GM19035 (cell line): Measurements from ENCODE around the gene FXYD1.
"Not testable (repeated sequence)": the region's sequence is repeated elsewhere in the genome, so short reads cannot be mapped to it uniquely, and the experiment has no call there.

Source experiments
- ATAC-seq: cut with Tn5 transposase; IDR thresholded peaks from one replicate; pipeline ENCODE4 v1.9.1; 2021; ENCODE audit not compliant: unreplicated experiment

The FXYD1 gene

DNA sequence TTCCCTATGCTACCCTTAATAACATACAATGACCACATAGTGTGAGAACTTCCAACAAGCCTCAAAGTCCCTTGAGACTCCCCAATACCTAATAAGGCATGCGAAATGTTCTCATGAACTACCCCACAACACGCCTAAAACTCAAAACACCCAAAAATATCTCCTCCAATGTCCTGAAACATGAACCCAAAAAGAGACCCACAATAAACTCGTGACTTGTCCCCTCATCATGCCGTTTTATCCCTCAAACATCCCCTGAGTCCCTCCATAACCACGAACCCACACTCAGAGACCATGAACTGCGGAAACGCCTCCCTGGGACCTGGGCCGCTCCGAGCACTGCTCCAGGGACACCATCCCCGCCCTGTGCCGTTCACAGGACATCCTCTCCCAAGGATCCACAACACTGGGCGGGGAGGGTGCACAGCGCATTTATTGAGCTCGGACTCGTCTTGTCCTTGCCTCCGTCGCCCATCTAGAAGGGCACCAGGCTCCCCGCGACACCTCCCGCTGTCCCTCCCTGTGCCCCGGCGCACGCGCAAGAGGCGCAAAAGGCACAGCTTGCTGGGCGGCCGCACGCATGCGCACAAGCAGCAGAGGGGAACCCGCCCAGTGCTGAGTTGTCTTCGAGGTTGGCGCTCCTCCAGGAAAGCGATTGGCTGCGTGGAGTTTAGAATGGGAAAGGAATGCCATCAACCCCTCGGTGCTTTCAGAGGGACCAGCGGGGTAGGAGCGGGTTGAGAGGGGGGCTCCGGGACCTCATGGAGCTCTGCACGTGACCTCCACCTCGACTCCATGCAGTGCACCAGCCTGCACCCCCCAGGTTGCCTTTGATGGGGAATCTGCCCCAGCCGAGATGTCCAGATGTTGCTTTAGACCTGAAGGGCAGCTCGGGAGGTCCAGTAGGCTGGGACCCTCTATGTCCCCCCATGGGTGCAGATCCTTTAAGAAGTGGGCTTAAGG lies 14.2 kb upstream of the FXYD1 start:
- peak; percentile 77 for ATAC-seq

DNA sequence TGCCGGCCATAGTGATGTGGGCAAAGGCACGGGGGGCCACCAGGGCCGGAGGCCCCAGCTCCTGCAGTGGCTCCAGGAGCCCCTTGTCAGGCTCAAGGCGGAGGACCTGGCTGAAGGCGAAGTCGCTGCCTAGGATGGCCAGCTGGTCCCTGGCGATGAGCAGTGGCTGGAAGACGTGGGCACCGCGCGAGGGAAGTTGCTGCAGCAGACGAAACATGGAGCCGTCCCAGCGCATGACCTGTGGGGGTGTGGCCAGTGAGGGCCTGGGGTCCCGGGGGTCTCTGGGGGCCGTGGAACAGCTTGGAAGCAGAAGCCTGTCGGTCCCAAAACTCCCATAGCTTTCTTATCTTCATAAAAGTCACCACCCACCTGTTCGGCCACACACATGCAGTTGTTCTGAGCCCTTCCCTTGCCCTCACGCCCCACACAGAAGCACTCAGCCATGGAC lies 13.3 kb upstream of the FXYD1 start:
- no peak for ATAC-seq

DNA sequence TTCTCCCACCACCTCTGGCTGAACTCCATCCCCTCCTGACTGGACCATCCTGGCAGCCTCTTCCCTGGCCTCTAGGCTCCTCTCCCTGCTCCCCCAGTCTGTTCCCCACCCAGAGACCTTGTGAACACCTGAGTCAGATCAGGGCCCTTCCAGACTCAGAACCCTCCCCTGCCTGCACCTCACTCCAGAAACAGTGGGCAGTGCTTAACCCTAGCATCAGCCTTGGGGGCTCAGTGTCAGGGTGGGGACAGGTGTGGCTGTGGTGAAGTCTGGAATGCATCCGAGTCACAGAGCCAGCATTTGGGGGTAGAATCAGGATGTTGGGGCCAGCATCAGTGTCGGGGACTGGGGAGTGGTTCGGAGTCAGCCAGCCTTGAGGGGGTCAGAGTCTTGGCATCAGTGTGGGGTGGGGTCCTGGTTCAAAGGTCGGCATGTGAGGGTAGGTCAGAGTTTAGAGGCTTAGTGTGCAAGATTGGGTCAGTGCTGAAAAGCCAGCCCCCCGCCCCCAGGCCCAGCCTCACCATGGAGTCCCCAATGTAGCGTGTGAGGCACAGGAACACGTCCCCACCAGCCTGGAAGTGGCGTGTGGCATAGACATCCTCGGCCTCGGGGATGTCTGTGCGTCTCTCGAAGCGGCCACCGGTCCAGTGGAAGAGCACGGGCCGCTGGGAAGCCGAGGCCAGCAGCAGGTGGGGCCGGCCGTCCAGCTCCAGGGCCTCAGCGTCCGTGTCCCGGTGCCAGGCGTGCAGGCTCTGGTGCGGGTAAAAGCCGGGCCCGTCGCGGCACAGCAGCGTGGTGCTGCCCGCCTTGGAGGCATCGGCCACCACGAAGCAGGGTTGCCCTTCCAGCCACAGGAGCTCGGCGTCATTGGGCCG lies 12.6 kb upstream of the FXYD1 start:
- ATAC-seq: no peak

DNA sequence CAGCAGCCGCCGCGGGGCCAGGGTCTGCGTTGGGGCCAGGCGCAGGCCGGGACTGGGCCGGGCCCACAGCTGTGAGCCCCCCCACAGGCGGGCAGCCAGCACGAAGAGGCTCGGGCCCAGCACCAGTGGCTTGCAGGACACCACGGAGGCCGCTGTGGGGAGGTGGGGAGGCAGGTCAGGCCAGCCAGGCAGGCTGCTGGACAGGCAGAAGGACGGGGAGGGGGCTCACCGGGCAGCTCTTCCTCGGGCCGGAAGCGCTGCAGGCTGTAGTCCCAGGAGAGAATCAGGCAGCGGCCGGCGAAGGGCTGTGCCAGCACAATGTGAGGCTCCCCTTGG lies 12.0 kb upstream of the FXYD1 start:
- ATAC-seq: no peak

DNA sequence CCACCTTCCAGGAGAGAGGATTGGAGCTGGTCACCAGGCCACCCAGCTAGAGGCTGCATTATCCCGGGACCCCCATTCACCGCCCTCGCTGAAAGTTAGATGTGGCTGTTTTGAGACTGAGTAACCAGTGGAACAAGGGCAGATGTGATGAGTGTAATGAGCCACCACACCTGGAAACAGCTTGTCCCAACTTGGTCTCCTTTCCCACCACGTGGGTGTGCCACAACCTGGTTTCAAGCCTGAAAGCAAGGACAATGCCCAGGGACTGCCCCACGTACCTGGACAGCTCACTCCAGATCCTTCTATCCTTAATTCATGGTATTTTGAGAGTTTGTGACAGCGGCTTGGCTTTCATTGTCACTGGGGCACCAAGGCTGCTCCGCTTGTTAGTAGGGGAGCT lies 10.8 kb upstream of the FXYD1 start:
- ATAC-seq: no peak

DNA sequence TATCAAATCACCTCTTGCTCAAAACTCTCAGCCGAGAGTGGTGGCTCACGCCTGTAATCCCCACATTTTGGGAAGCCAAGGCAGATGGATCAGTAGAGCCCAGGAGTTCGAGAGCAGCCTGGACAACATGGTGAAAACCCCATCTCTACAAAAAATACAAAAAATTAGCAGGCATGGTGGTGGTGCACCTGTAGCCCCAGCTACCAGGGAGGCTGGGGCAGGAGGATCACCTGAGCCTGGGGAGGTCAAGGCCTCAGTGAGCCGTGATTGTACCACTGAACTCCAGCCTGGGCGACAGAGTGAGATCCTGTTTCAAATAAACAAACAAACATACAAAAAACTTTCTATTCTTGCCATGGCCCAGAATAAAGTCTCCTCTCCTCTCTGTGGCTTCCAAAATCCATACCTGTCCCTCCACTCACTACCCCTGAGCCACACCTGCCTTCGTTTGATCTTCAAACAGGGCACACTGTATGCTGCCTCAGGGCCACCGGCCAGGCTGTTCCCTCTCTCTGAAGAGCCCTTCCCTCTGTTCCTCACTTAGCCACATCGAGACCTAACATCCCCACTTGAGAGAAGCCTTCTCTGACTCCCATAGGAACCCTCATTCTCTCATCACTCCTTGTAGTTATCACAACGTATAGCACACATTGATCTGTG lies 10.1 kb upstream of the FXYD1 start:
- no peak for ATAC-seq

DNA sequence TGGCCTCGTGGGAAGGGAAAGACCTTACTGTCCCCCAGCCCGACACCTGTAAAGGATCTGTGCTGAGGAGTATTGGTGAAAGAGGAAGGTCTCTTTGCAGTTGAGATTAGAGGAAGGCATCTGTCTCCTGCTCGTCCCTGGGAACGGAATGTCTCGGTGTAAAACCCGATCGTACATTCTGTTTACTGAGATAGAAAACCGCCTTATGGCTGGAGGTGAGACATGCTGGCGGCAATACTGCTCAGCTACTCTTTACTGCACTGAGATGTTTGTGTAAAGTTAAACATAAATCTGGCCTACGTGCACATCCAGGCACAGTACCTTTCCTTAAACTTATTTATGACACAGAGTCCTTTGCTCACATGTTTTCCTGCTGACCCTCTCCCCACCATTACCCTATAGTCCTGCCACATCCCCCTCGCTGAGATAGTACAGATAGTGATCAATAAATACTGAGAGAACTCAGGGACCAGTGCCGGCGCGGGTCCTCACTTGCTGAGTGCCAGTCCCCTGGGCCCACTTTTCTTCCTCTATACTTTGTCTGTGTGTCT lies 8.8 kb upstream of the FXYD1 start:
- ATAC-seq: not testable (repeated sequence)

DNA sequence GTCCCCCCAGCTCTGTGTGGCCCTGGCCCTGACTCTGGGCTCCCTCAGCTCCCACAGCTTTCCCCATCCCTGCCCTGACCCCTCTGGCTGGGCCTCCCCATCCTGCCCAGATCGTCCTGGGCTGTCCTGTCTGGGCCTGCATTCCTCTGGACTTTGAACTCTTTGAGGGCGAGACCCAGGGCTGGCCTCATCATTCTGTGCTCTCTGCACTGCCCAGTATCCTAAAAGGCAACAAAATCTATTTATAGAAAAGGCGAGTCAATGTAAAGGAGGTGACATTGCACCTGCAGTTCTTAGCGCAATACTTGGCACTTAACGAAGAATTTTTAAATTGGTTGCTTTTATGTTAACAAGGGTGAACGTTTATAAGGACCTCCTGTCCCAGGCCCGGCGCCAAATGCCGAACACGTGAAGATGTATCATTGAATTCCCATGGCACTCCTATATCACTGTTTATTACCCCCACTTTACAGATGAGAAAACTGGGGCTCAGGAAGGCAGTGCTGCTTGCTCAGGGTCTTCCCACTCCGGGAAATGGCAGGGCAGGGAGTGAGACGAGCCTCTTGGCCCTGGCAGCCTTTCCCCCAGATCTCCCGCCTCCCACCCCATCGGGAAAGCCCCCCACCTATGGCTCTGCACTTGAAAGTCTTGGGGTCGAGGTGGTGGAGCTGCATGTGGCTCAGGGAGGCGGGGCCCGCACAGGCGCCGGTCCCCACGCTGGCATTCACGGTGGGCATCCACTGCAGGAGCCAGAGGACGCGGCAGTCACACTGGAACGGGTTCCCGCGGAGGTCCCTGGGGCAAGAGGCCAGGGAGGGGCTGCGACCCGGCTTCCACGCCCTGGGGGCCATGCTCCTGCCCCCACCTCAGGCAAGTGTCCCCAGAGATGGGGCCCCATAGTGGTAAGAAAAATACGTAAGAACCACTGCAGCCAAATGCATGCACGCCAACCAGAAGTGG lies 7.6 kb upstream of the FXYD1 start:
- ATAC-seq: no peak

DNA sequence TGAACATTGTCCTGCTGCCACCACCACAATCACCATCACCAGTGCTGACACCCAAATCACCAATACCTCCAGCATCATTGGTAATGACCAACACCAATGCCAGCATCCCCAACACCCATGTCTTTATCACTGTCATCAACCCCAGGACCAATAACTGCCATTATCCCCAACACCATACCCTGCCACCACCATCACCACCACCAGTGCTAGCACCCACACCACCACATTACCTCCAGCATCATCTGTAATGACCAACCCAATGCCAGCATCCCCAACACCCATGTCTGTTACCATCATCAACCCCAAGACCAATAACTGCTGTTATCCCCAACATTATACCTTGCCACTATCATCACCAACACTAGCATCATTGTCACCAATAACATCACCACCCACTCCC lies 6.4 kb upstream of the FXYD1 start:
- ATAC-seq: no peak

DNA sequence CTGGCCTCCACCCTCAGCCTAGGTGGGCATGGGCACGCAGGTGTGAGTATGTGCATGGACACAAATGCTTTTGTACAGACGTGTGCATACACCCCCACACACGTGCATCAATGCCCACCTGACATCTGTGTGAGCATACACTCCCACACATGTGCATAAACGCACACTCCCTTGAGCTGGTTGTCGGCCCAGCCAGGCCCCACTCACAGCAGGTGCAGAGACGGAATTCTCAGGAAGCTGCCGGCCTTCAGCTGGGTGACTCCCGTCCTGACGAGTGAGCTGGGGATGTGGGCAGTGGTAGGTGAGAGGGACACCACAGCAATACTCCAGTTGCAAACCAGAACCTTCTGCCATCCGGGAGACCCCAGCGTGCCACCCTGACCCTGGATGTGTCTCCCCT lies 4.8 kb upstream of the FXYD1 start:
- no peak for ATAC-seq

DNA sequence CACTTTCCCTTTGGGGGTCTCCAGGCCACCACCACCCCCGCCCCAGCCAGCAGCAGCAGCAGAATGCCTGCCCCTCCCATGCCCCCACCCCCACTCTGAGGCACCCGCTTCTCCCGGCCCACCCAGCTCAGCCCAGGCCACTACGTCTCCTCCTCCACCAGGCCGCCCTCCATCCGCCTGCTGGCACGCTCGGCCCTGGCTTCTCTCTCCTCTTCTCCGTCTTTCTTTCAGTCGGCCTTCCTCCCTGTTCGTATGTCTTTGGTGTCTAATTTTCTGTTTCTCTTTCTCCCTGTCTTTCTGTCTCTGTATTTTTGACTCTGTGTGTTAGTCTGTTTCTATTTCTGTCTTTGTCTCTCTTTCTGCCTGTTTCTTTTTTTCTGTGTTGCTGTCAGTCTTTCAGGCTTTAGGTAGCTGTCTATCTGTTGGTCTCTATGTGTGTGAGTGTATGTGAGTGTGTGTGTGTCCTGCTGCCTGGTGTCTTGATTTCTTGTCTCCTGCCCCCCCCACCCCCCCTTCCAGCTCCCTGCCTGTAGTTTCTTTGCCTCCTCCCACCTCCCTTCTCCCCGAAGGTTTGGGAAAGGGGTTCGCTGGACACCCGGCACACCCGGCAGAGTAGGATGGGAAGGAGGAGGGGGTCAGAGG lies 3.9 kb upstream of the FXYD1 start, which contains the start of gene LGI4:
Gene LGI4, minus strand, starts transcription at position 459 of the 642 bp plus-strand sequence. Its CDS starts 379 bp downstream, at position 80.
- ATAC-seq: no peak

DNA sequence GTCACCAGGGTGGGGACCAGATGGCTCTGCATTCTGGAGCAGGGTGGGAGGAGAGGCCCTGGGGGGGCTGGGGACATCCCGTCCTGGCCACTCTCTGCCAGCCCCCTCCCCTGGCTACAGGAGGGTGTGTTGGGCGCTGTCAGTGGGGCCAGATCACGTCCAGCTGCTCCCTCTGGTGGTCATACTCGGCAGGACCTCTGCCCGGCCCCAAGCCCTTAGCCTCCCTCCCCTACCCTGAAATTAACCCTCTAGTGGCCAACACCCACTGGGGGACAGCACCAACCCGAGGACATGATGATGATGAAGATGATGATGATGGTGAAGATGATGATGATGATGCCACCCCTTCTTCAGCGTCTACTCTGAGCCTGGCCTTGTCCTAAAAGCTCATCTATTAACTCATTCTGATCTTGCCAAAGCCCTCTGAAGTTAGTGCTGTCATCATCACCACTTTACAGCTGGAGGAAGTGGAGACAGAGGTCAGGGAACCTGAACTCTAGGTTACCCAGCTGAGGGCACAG lies 3.2 kb upstream of the FXYD1 start:
- no peak for ATAC-seq

DNA sequence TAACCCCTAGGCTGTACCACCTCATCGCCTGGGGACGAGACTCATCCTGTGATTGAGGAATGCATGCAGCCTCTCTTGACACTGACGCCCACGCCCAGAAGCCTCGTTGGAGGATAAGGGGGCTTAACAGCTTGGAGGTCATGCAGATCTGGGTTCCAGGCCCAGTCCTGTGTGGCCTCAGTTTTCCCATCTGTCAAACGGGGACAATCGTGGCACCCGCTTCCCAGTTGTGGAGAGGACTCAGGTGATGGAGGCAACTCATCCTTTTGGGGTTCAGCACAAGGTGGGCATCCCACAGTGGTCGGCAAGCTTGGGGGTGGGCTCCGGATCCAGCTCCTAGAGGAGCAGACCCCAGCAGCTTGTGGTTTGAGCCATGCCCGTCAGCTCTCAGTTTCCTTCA lies 2.4 kb upstream of the FXYD1 start:
- ATAC-seq: no peak

DNA sequence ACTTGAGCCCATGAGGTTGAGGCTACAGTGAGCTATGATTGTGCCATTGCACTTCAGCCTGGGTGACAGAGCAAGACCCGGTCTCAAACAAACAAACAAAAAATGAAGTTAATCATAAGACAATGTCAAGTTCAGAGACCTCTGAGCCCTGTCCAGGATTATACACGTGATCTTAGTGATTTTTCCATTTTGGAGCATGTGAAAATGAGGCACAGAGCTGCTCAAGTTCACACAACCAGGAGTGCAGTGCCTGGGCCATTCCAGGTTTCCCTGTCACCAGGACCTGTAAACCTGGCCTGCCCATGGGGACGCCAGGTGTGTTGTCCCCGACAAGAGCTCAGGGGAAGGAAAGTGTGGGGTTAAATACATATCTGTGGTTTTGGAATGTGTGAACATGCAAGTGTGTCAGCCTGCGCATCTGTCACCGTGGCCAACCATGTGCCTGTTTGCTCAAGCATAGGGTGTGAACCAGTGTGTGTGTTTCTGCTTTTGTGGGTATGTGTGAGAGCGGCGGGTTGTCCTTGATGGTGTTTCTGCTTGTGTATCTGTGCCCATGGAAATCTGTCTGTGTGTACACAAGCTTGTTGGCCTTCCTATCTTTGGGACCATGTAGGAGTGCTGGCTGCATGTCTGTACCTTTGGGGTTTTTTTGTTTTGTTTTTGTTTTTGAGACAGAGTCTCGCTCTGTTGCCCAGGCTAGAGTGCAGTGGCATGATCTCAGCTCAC lies 1.5 kb upstream of the FXYD1 start:
- no peak for ATAC-seq

DNA sequence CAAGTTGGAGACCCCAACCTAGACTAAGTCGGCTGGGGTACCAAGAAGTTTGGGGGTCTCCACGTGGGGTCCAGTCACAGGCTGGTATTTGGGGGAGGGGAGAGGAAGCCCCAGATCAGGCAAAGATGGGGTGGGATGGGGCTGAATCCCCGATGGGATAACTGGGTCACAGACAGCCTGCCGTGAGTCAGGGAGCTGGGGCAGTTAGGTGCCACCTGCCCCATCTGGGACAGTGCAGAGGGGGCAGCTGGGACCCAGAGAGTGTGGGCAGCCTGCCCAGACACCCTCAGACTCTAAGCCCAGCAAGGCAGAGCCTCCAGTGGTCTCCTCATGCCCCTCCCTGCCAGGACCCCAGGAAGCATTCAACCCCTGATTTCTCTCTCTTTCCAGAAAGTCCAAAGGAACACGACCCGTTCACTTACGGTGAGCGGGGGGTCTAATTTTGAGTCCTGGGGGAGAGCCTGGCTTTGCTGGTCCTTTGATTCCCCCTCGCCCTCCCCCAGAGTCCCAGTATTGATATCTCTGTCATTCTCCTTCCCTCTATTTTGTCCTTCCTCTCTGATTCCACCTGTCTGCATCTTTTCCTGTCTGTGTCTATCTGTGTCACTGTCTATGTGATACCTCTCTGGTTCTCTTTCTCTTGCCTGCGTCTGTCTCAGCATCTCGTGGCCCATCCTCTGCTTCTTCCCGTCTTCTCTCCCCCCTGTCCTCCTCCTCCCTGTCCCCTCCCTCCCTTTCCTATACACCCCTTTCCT lies 1.8 kb downstream of the FXYD1 start:
- ATAC-seq: no peak

DNA sequence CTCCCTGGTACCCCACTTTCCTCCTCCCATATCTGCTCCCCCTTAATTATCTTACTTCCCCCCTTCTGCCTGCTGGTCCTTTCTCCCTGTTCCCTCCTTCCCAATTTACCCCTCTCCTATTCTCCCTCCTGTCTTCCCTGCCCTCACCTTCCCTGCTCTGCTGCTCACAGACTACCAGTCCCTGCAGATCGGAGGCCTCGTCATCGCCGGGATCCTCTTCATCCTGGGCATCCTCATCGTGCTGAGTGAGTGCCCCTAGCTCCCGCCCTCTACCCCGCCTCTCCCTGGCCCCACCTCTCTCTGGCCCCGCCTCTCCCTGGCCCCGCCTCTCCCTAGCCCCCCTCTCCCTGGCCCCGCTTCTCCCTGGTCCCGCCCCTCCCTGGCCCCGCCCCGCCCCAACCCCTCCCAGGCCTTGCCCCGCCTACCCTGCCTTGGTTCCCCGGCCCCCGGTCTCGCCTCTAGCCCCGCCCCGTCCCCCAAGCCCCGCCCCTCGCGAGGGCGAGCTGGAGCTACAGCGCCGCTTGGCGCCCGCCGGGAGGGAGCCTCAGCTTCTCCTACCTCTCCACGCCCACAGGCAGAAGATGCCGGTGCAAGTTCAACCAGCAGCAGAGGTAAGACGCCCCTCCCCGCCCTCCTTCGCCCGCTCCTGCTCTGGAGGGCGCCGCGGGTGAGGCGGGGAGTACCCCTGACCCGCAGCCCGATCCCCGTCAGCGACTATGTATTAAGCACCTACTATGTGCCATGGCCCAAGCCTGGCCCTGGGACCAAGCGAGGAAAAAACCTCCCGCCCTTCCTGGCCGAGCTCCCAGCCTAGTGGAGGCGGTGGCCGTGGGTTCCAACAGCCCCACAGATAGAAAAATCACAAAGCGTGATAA lies 2.6 kb downstream of the FXYD1 start:
- no peak for ATAC-seq
